GM23248 (cell line): Measurements from ENCODE around the gene RNF157. TPM values are rescaled to one million over a fixed set of nuclear protein-coding genes. Genes with fewer than 3 reads are reported as not detected.

Source experiments
- DNase-seq: peaks from one replicate; pipeline ENCODE4 v3.0.0-alpha.2; 2015
- H2AFZ ChIP-seq: fragments of 200-600 bp; sonication (generic); 2 replicates; pipeline ENCODE4 v1.6.1; 2016; ENCODE audit warnings: antibody characterized with exemption
- H3F3A ChIP-seq: fragments of 200-600 bp; sonication (generic); 2 replicates; pipeline ENCODE4 v1.6.1; 2016; ENCODE audit warnings: mild to moderate bottlenecking, antibody characterized with exemption, mixed run types; ENCODE audit not compliant: insufficient read depth
- H3K27ac ChIP-seq: fragments of 200-600 bp; sonication (generic); 2 replicates; pipeline ENCODE4 v1.5.1; 2016; ENCODE audit warnings: mild to moderate bottlenecking
- H3K27me3 ChIP-seq: fragments of 200-600 bp; sonication (generic); replicated peaks from 2 replicates; pipeline ENCODE4 v1.6.1; 2016; ENCODE audit warnings: mild to moderate bottlenecking; ENCODE audit not compliant: insufficient read depth
- H3K36me3 ChIP-seq: fragments of 200-600 bp; sonication (generic); 2 replicates; pipeline ENCODE4 v1.6.1; 2016; ENCODE audit warnings: low read depth, mild to moderate bottlenecking
- H3K4me1 ChIP-seq: fragments of 200-600 bp; sonication (generic); 2 replicates; pipeline ENCODE4 v1.6.1; 2016; ENCODE audit warnings: mild to moderate bottlenecking; ENCODE audit not compliant: insufficient read depth
- H3K4me2 ChIP-seq: fragments of 200-600 bp; sonication (generic); one replicate; pipeline ENCODE4 v1.6.1; 2016; ENCODE audit warnings: mild to moderate bottlenecking; ENCODE audit not compliant: unreplicated experiment
- H3K4me3 ChIP-seq: fragments of 200-600 bp; sonication (generic); 2 replicates; pipeline ENCODE4 v1.5.1; 2016; ENCODE audit warnings: mild to moderate bottlenecking
- H3K79me2 ChIP-seq: fragments of 200-600 bp; sonication (generic); 2 replicates; pipeline ENCODE4 v1.6.1; 2016; ENCODE audit warnings: mild to moderate bottlenecking; ENCODE audit not compliant: insufficient read depth
- H3K9ac ChIP-seq: fragments of 200-600 bp; sonication (generic); 2 replicates; pipeline ENCODE4 v1.6.1; 2016; ENCODE audit warnings: mild to moderate bottlenecking
- H3K9me2 ChIP-seq: fragments of 200-600 bp; sonication (generic); 2 replicates; pipeline ENCODE4 v1.6.1; 2016; ENCODE audit warnings: mixed run types, mild to moderate bottlenecking, moderate library complexity; ENCODE audit not compliant: insufficient read depth
- H3K9me3 ChIP-seq: fragments of 200-600 bp; sonication (generic); one replicate; pipeline ENCODE4 v1.6.1; 2017; ENCODE audit warnings: low read depth
- H4K20me1 ChIP-seq: fragments of 200-600 bp; sonication (generic); 2 replicates; pipeline ENCODE4 v1.6.0; 2016; ENCODE audit not compliant: insufficient read depth
- EZH2 ChIP-seq: fragments of 200-600 bp; sonication (generic); IDR thresholded peaks from 2 replicates; pipeline ENCODE4 v1.6.1; 2018; ENCODE audit warnings: antibody characterized with exemption, mild to moderate bottlenecking; ENCODE audit not compliant: insufficient read depth, poor library complexity, severe bottlenecking
- EZH2phosphoT487 ChIP-seq: fragments of 200-600 bp; sonication (generic); IDR thresholded peaks from 2 replicates; pipeline ENCODE4 v1.6.1; 2018; ENCODE audit warnings: antibody characterized with exemption, moderate library complexity, mild to moderate bottlenecking, low read depth; ENCODE audit not compliant: insufficient read depth
- WGBS, 2 experiments: methylation state at CpG; one replicate each; pipeline ENCODE4 v1.1.6; 2015 to 2017; ENCODE audit warnings: low lambda C conversion rate in 2 of 2, low coverage in 1 of 2; ENCODE audit errors: missing lambda C conversion rate in 2 of 2; 5-methylcytosine and 5-hydroxymethylcytosine counted together
- in situ Hi-C: fragments of 300-500 bp; cut with MboI; formaldehyde crosslinking; loops from 2 replicates; pipeline ENCODE4 v1.15.0; 2020
- polyA plus RNA-seq: library from polyadenylated mRNA; unstranded; fragments of >200 nt; fragmentation: Nextera tagmentation; extraction: Ambion mirVana; gene quantifications from 2 replicates; pipeline ENCODE4 v1.2.1, GENCODE V29; 2016
- total RNA-seq: library from RNA; depleted of rRNA; stranded (reverse); fragments of >200 nt; shearing (Covaris generic); gene quantifications from 2 replicates; pipeline ENCODE4 v1.2.3, GENCODE V29; 2014

Gene RNF157
- total and polyA plus RNA-seq, 2 experiments from 2014 or later = 0.31 to 4.0 TPM

- Histone ChIP-seq H3K4me3 (no peak overlapping the region), H3K9me2 (no peaks in the 10 kb centered on the region), H3K27me3 (no peaks in the 10 kb centered on the region), H3K36me3 (no peaks in the 10 kb centered on the region), H3K79me2 (no peaks in the 10 kb centered on the region), H3F3A (no peaks in the 10 kb centered on the region), H3K9me3 (no peaks in the 10 kb centered on the region), H3K4me1 (no peaks in the 10 kb centered on the region), H3K9ac (no peak overlapping the region), H2AFZ (no peak overlapping the region), H3K27ac (no peak overlapping the region), H4K20me1 (no peaks in the 10 kb centered on the region), H3K4me2 (no peak overlapping the region)
- no peak for DNase-seq
- WGBS, 2 experiments = 90 to 95% methylated on average over 1 of the region's 1 CpG
- in situ Hi-C loops = no loop called here
- TF ChIP-seq EZH2phosphoT487 (no peak), EZH2 (no peak)
These were observed 16.5 kb downstream of the RNF157 start for GRCh38 chr17:76223802-76224201.

- DNase-seq = no peak
- Histone ChIP-seq H3K4me3 (no peak overlapping the region), H3K9me2 (no peaks in the 10 kb centered on the region), H3K27ac (no peak overlapping the region), H3K4me2 (no peak overlapping the region), H3F3A (no peaks in the 10 kb centered on the region), H4K20me1 (no peaks in the 10 kb centered on the region), H2AFZ (no peak overlapping the region), H3K9ac (no peak overlapping the region), H3K36me3 (no peaks in the 10 kb centered on the region), H3K9me3 (no peaks in the 10 kb centered on the region), H3K79me2 (no peaks in the 10 kb centered on the region), H3K27me3 (no peaks in the 10 kb centered on the region), H3K4me1 (no peaks in the 10 kb centered on the region)
- WGBS, 2 experiments = 93 to 96% methylated on average over 7 of the region's 7 CpGs
- in situ Hi-C loops = no loop called here
- no peak for TF ChIP-seq EZH2phosphoT487
These were observed 20.5 kb downstream of the RNF157 start for GRCh38 chr17:76219670-76220383.

- no peaks in the 10 kb centered on the region for H3K36me3 ChIP-seq
- DNase-seq = no peak
- 91 to 93% methylated on average over 3 of the region's 3 CpGs for WGBS, 2 experiments
- no peaks in the 10 kb centered on the region for H3K9me2 ChIP-seq
- no peaks in the 10 kb centered on the region for H3F3A ChIP-seq
- H2AFZ ChIP-seq = no peak overlapping the region
- H3K4me1 ChIP-seq = no peaks in the 10 kb centered on the region
- H3K27me3 ChIP-seq = no peaks in the 10 kb centered on the region
- no peaks in the 10 kb centered on the region for H3K79me2 ChIP-seq
- no peaks in the 10 kb centered on the region for H4K20me1 ChIP-seq
- no peaks in the 10 kb centered on the region for H3K9me3 ChIP-seq
- in situ Hi-C loops = no loop called here
- H3K9ac ChIP-seq = no peak overlapping the region
- H3K27ac ChIP-seq = no peak overlapping the region
- TF ChIP-seq EZH2 (no peak), EZH2phosphoT487 (no peak)
- H3K4me2 ChIP-seq = no peak overlapping the region
- no peak overlapping the region for H3K4me3 ChIP-seq
These were observed 23.2 kb downstream of the RNF157 start for GRCh38 chr17:76217081-76217480.

- in situ Hi-C loops = no loop called here
- Histone ChIP-seq H2AFZ (no peak overlapping the region), H3F3A (no peaks in the 10 kb centered on the region), H3K27me3 (no peaks in the 10 kb centered on the region), H3K4me1 (no peaks in the 10 kb centered on the region), H3K27ac (no peak overlapping the region), H3K4me3 (no peak overlapping the region), H3K4me2 (no peak overlapping the region), H3K36me3 (no peaks in the 10 kb centered on the region), H3K9ac (no peak overlapping the region), H3K79me2 (no peaks in the 10 kb centered on the region), H3K9me2 (no peaks in the 10 kb centered on the region), H4K20me1 (no peaks in the 10 kb centered on the region), H3K9me3 (no peaks in the 10 kb centered on the region)
- DNase-seq = no peak
- WGBS, 2 experiments = 50 to 57% methylated on average over 2 of the region's 2 CpGs
- TF ChIP-seq EZH2phosphoT487 (no peak), EZH2 (no peak)
These were observed 26.8 kb downstream of the RNF157 start for GRCh38 chr17:76213491-76213890.

- H3F3A ChIP-seq = peaks cover 11% of the 10 kb centered on the region; the same call in 1 of the 2 replicates
- H3K36me3 ChIP-seq = no peaks in the 10 kb centered on the region
- no peaks in the 10 kb centered on the region for H3K9me2 ChIP-seq
- TF ChIP-seq EZH2 (no peak), EZH2phosphoT487 (no peak)
- H3K4me1 ChIP-seq = peaks cover 11% of the 10 kb centered on the region
- no peak overlapping the region for H3K9ac ChIP-seq
- no peak overlapping the region for H3K27ac ChIP-seq
- 83 to 100% methylated on average over 1 of the region's 1 CpG for WGBS, 2 experiments
- in situ Hi-C loops = no loop called here
- no peaks in the 10 kb centered on the region for H3K27me3 ChIP-seq
- H2AFZ ChIP-seq = no peak overlapping the region
- H4K20me1 ChIP-seq = no peaks in the 10 kb centered on the region
- H3K4me2 ChIP-seq = no peak overlapping the region
- H3K79me2 ChIP-seq = no peaks in the 10 kb centered on the region
- no peak for DNase-seq
- no peaks in the 10 kb centered on the region for H3K9me3 ChIP-seq
- no peak overlapping the region for H3K4me3 ChIP-seq
These were observed 32.2 kb downstream of the RNF157 start for GRCh38 chr17:76208120-76208519.
